Body of pancreas (tissue), 4 donors: ENCODE measurements around the gene ARL16. TPM values are rescaled to one million over a fixed set of nuclear protein-coding genes. Genes with fewer than 3 reads are reported as not detected.
A peak's percentile ranks its signal among the peaks of the same experiment; 100 is the strongest.

Experiments used
- ATAC-seq: fragments of 150-250 bp; one replicate; pipeline ENCODE4 v1.9.1; 2016
- DNase-seq, 4 donors: peaks; one replicate each; pipeline ENCODE4 v3.0.0-alpha.2; 2019
- H3K27ac ChIP-seq, 4 donors: fragments of 200-600 bp; sonication (generic); 1 replicate in 3 of 4; 2 replicates in 1 of 4; pipeline versions ENCODE4 v1.5.1 to v1.6.1; 2016 to 2019; ENCODE audit warnings: mild to moderate bottlenecking in 1 of 4, mixed read lengths in 1 of 4, moderate library complexity in 1 of 4
- H3K27me3 ChIP-seq, 2 donors: fragments of 200-600 bp; sonication (generic); one replicate each; pipeline ENCODE4 v1.6.0; 2016; ENCODE audit warnings: mild to moderate bottlenecking in 1 of 2
- H3K36me3 ChIP-seq, 2 donors: fragments of 200-600 bp; sonication (generic); replicated peaks in 1 of 2; 2 replicates each; pipeline ENCODE4 v1.5.1; 2016; ENCODE audit warnings: low read depth in 2 of 2; ENCODE audit not compliant: insufficient read depth in 1 of 2
- H3K4me1 ChIP-seq: fragments of 200-600 bp; sonication (generic); one replicate; pipeline ENCODE4 v1.6.0; 2016
- H3K4me3 ChIP-seq, 2 donors: fragments of 200-600 bp; sonication (generic); 1 replicate in 1 of 2; 2 replicates in 1 of 2; pipeline ENCODE4 v1.5.1; 2016 to 2019
- H3K9me3 ChIP-seq, 3 donors: fragments of 200-600 bp; sonication (generic); 1 replicate in 2 of 3; 2 replicates in 1 of 3; pipeline ENCODE4 v1.5.1; 2016
- CTCF ChIP-seq, 7 experiments: fragments of 450-650 bp in 4 of 7; fragments of 200-600 bp in 3 of 7; sonication (generic) in 3 of 7; IDR thresholded peaks; one replicate each; pipeline ENCODE4 v1.5.1; 2016 to 2019; ENCODE audit warnings: antibody characterized with exemption in 7 of 7
- POLR2A ChIP-seq, 3 donors: fragments of 450-650 bp; IDR thresholded peaks; one replicate each; pipeline ENCODE4 v1.6.1; 2016; ENCODE audit warnings: antibody characterized with exemption in 3 of 3, mild to moderate bottlenecking in 2 of 3
- WGBS, 2 donors: methylation state at CpG; one replicate each; pipeline ENCODE4 v1.1.5; 2017; 5-methylcytosine and 5-hydroxymethylcytosine counted together
- intact Hi-C: fragments of 100-400 bp; cut with DNase I; formaldehyde crosslinking; loops from one replicate; pipeline ENCODE4 v1.15.1; 2023
- total RNA-seq, 2 donors: library from RNA; depleted of rRNA; stranded (reverse); fragments of >200 nt; gene quantifications; one replicate each; pipeline ENCODE4 v1.1.0, GENCODE V29; 2016

ARL16 gene
- total RNA-seq, 2 donors from 2014 or later = 22.8 to 47.1 TPM

GRCh38 chr17:81683208-81683583, 401 bp downstream of the ARL16 start:
- Histone ChIP-seq H3K27me3 (no peaks in the 10 kb centered on the region), H3K36me3 (peaks cover 0 to 8% of the 10 kb centered on the region in 2 donors), H3K4me1 (peaks cover 39% of the 10 kb centered on the region), H3K4me3 (peak overlapping the region; percentile 86 to 95), H3K27ac (peak overlapping the region; percentile 51 to 86 (median 76)), H3K9me3 (no peaks in the 10 kb centered on the region)
- ATAC-seq (peak; percentile 15), DNase-seq (peak in 1 of 4 donors; percentile 20)
- intact Hi-C loops = no loop called here
- TF ChIP-seq CTCF (IDR thresholded peaks at IDR 0.05) = no peak
- TF ChIP-seq POLR2A (IDR thresholded peaks at IDR 0.05) = no peak
- 0% methylated on average over 1 to 37 of the region's 37 CpGs for WGBS, 2 donors

DNA sequence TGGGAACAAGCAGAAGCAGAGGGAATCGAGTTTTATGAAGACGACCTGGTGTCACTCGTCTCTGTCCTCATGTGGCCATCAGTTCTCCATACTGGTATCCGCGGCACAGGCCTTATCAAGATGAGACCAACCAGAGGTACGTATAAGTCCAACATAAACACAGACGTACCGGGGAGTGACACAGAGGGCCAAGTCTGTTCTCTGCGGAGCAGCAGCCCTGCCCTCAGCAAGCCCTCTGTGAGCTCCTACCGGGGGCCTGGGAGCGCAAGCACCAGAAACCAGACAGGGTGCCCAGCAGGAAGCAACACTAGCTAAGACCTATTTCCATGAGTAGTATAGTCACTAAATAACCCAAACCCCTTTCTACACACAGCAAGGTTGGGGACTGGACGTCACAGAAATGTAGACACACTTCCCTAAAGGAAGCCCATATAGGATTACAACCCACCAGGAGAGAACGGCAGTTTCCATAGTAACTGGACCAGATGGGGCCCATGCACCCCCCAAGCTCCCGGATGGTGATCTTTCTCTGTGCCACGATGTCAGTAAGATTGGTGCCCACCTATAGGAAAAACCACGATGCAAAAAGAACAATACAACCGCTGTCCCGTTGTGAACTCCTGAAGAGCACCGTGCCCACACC, 911 bp downstream of the ARL16 start:
- TF ChIP-seq CTCF (IDR thresholded peaks at IDR 0.05) (no peak), POLR2A (IDR thresholded peaks at IDR 0.05) (no peak)
- Histone ChIP-seq H3K4me1 (peaks cover 39% of the 10 kb centered on the region), H3K27ac (peak overlapping the region in 3 of 4 donors; percentile 66 to 86 (median 85)), H3K9me3 (no peaks in the 10 kb centered on the region), H3K27me3 (no peaks in the 10 kb centered on the region), H3K4me3 (peak overlapping the region; percentile 86 to 95), H3K36me3 (peaks cover 0 to 8% of the 10 kb centered on the region in 2 donors)
- DNase-seq (no peak), ATAC-seq (no peak)
- WGBS, 2 donors = 17 to 32% methylated on average over 6 to 19 of the region's 19 CpGs
- intact Hi-C loops = no loop called here

- TF ChIP-seq POLR2A (IDR thresholded peaks at IDR 0.05) (no peak), CTCF (IDR thresholded peaks at IDR 0.05) (no peak)
- no peak for ATAC-seq
Observed at GRCh38 chr17:81681672-81682071, 1.9 kb downstream of the ARL16 start.

DNA sequence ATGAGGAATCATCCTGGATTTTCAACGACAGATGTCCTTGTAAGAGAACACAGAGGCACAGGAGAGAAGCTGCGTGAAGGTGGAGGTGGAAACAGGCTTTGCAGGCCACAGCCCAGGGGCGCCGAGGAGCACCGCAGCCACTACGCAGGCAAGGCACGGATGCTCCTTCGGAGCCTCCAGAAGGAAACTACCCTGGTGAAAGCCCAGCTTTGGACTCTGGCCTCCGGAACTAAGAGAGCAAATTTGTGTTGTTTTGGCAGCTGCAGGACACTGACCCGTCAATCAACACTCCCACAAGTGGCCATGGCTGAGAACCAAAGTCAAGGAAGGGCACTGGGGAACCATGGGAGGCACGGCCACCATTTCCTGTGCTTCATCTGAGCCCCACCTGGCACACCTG, 3.4 kb downstream of the ARL16 start:
- DNase-seq = no peak
- H3K27me3 ChIP-seq = no peaks in the 10 kb centered on the region
- TF ChIP-seq CTCF (IDR thresholded peaks at IDR 0.05) (no peak), POLR2A (IDR thresholded peaks at IDR 0.05) (no peak)
- intact Hi-C loops = no loop called here
- peaks cover 32% of the 10 kb centered on the region for H3K4me1 ChIP-seq
- H3K9me3 ChIP-seq = no peaks in the 10 kb centered on the region
- no peak overlapping the region for H3K27ac ChIP-seq
- ATAC-seq = no peak
- no peaks in the 10 kb centered on the region for H3K36me3 ChIP-seq
- WGBS, 2 donors = 77 to 83% methylated on average over 6 to 11 of the region's 11 CpGs
- no peak overlapping the region for H3K4me3 ChIP-seq

More at GRCh38 chr17:81681672-81682071, 1.9 kb downstream of the ARL16 start:
- Histone ChIP-seq H3K36me3 (peaks cover 0 to 2% of the 10 kb centered on the region in 2 donors), H3K4me3 (no peak overlapping the region), H3K4me1 (peaks cover 39% of the 10 kb centered on the region), H3K27ac (peak overlapping the region; percentile 25 to 86 (median 44)), H3K9me3 (no peaks in the 10 kb centered on the region), H3K27me3 (no peaks in the 10 kb centered on the region)
- 38 to 52% methylated on average over 15 to 17 of the region's 17 CpGs for WGBS, 2 donors
- DNase-seq = peak; percentile 42 to 70 (median 65)
- intact Hi-C loops = no loop called here

DNA sequence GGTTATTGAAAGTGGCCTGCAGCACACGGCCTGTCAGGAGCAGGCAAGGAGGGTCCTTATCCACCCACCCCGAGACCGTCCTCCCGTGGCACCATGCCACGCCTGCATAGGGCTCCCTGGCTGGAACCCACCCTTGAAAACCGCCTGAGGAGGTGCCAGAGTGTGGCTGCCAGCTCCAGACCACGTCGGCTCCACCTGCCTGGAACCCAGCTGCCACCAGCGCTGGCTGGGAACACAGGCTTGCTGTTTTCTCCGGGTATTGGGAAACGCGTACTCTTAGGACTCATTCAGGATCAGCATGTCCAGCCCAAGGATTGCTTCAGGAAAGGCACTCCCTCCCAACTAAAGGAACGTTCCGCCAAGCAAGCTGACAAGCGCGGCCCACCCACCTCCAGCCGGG, 6.7 kb downstream of the ARL16 start:
- intact Hi-C loops = no loop called here
- WGBS, 2 donors = 81 to 97% methylated on average over 7 to 17 of the region's 17 CpGs
- ATAC-seq (no peak), DNase-seq (no peak)
- peaks cover 0 to 11% of the 10 kb centered on the region in 2 donors for H3K36me3 ChIP-seq
- TF ChIP-seq CTCF (IDR thresholded peaks at IDR 0.05) (no peak), POLR2A (IDR thresholded peaks at IDR 0.05) (no peak)
- no peaks in the 10 kb centered on the region for H3K27me3 ChIP-seq
- H3K27ac ChIP-seq = no peak overlapping the region
- H3K4me3 ChIP-seq = no peak overlapping the region
- H3K9me3 ChIP-seq = no peaks in the 10 kb centered on the region
- peaks cover 13% of the 10 kb centered on the region for H3K4me1 ChIP-seq
